ENCODE results near the gene AMER2. TPM values are rescaled to one million over a fixed set of nuclear protein-coding genes. Genes with fewer than 3 reads are reported as not detected.

The AMER2 gene
- total and polyA plus RNA-seq, 2 donors from 2014 or later = 0.06 TPM; not detected in 1

DNA sequence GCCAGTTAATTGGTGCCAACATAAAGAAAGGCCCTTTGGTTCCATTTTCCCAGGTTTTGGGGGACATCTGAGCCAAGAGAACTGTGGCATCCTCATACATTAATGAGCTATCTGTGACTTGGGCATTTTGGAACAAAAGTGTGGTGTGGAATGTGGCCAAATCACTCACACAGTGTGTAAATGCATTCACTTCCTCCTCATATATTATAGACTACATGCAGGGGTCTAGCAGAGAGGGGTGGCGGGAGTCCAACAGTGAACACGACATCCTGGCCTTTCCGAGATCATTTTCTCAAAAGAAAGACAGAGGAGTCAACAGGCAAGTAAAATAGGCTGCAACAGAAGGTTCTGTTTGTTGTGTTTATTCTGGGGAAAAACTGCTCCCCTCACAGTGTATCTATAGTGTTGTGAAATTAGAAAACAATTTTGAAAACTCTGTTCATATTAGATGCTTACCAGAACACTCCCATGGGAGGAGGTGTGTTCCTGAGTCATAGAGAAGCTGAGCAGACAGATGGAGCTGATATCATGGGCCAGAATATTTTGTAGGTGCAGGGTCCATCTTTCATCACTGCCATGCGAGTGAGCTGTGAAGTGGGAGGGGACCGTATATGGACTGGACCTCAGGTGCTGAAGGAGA lies 39.2 kb downstream of the AMER2 start:
- Histone ChIP-seq H3K27me3 (ENCODE audit: control insufficient read depth, insufficient read depth, low read length) (no peaks in the 10 kb centered on the region), H3K36me3 (ENCODE audit: control insufficient read depth in 2 of 3, insufficient read depth in 3 of 3, low read length in 3 of 3) (no peaks in the 10 kb centered on the region), H3K9me3 (ENCODE audit: control insufficient read depth in 2 of 3, insufficient read depth in 1 of 3, low read length in 3 of 3) (no peaks in the 10 kb centered on the region), H3K4me3 (ENCODE audit: low read length in 3 of 3) (no peak overlapping the region), H3K4me1 (ENCODE audit: control insufficient read depth in 2 of 3, insufficient read depth in 2 of 3, low read depth in 1 of 3, low read length in 3 of 3) (no peaks in the 10 kb centered on the region), H3K27ac (ENCODE audit: low read depth in 2 of 2, low read length in 2 of 2) (no peak overlapping the region), H3K9ac (ENCODE audit: low read length in 3 of 3) (no peak overlapping the region)
- peak in 1 of 5 donors; percentile 7 for DNase-seq
- FAIRE-seq = no peak
- TF ChIP-seq, protein P1, sequence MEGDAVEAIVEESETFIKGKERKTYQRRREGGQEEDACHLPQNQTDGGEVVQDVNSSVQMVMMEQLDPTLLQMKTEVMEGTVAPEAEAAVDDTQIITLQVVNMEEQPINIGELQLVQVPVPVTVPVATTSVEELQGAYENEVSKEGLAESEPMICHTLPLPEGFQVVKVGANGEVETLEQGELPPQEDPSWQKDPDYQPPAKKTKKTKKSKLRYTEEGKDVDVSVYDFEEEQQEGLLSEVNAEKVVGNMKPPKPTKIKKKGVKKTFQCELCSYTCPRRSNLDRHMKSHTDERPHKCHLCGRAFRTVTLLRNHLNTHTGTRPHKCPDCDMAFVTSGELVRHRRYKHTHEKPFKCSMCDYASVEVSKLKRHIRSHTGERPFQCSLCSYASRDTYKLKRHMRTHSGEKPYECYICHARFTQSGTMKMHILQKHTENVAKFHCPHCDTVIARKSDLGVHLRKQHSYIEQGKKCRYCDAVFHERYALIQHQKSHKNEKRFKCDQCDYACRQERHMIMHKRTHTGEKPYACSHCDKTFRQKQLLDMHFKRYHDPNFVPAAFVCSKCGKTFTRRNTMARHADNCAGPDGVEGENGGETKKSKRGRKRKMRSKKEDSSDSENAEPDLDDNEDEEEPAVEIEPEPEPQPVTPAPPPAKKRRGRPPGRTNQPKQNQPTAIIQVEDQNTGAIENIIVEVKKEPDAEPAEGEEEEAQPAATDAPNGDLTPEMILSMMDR (IDR thresholded peaks at IDR 0.05; ENCODE audit: borderline replicate concordance, extremely low read depth, insufficient read depth) = no peak
- intact Hi-C loops (cut with DNase I) = no loop called here

DNA sequence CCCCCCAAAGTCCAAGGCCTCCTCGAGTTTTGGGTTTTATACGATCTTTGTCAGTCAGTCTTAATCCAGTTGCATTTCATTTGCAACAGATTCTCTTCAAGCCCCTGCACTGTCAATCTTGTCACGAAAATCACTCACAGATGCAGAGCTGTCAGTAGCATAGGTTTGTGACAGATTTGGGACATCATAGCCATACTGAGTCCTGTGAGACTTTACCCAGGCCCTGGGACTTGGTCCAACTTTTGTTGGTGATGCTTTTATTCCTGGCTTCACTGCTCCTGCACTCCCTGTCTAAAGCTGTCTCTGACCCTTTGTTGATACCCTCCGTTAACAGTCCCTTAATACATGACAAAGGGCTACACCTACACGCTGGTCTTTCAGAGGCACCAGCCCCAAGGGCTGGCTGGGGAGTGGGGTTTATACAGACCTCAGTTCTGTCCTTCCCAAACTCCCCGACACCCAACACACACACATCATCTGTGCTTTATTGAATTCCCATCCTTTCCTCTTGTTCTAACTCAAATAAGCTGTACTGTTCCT lies 40.1 kb downstream of the AMER2 start:
- DNase-seq (no peak), FAIRE-seq (no peak)
- no peaks in the 10 kb centered on the region for H3K9me3 ChIP-seq (ENCODE audit: control insufficient read depth in 2 of 3, insufficient read depth in 1 of 3, low read length in 3 of 3)
- no peaks in the 10 kb centered on the region for H3K36me3 ChIP-seq (ENCODE audit: control insufficient read depth in 2 of 3, insufficient read depth in 3 of 3, low read length in 3 of 3)
- intact Hi-C loops (cut with DNase I) = no loop called here
- H3K4me1 ChIP-seq (ENCODE audit: control insufficient read depth in 2 of 3, insufficient read depth in 2 of 3, low read depth in 1 of 3, low read length in 3 of 3) = no peaks in the 10 kb centered on the region
- no peak overlapping the region for H3K9ac ChIP-seq (ENCODE audit: low read length in 3 of 3)
- TF ChIP-seq, protein P1 (IDR thresholded peaks at IDR 0.05; ENCODE audit: borderline replicate concordance, extremely low read depth, insufficient read depth) = no peak
- no peak overlapping the region for H3K27ac ChIP-seq (ENCODE audit: low read depth in 2 of 2, low read length in 2 of 2)
- no peak overlapping the region for H3K4me3 ChIP-seq (ENCODE audit: low read length in 3 of 3)
- H3K27me3 ChIP-seq (ENCODE audit: control insufficient read depth, insufficient read depth, low read length) = no peaks in the 10 kb centered on the region

DNA sequence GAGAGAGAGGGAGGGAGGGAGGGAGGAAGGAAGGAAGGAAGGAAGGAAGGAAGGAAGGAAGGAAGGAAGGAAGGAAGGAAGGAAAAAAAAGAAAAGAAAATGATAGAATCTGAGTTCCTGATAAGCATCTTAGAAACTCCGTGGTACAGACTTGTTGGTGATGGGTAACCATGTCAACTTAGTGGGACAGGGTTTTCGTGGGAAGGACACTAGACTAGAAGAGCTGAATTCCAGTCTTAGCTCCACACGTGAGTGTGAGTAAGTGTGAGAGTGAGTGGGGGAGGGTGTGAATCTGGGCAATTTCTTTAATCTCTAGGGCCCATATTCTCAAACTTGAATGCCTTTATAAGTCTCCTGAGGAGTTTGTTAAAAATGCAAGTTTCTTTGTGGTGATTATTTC lies 41.1 kb downstream of the AMER2 start:
- TF ChIP-seq, protein P1 (IDR thresholded peaks at IDR 0.05; ENCODE audit: borderline replicate concordance, extremely low read depth, insufficient read depth) = no peak
- no peak overlapping the region for H3K4me3 ChIP-seq (ENCODE audit: low read length in 3 of 3)
- no peak overlapping the region for H3K9ac ChIP-seq (ENCODE audit: low read length in 3 of 3)
- no peaks in the 10 kb centered on the region for H3K4me1 ChIP-seq (ENCODE audit: control insufficient read depth in 2 of 3, insufficient read depth in 2 of 3, low read depth in 1 of 3, low read length in 3 of 3)
- H3K9me3 ChIP-seq (ENCODE audit: control insufficient read depth in 2 of 3, insufficient read depth in 1 of 3, low read length in 3 of 3) = no peaks in the 10 kb centered on the region
- DNase-seq (no peak), FAIRE-seq (no peak)
- H3K27ac ChIP-seq (ENCODE audit: low read depth in 2 of 2, low read length in 2 of 2) = no peak overlapping the region
- intact Hi-C loops (cut with DNase I) = no loop called here
- H3K36me3 ChIP-seq (ENCODE audit: control insufficient read depth in 2 of 3, insufficient read depth in 3 of 3, low read length in 3 of 3) = no peaks in the 10 kb centered on the region
- H3K27me3 ChIP-seq (ENCODE audit: control insufficient read depth, insufficient read depth, low read length) = no peaks in the 10 kb centered on the region
